Fibroblast of lung (primary cell): Measurements from ENCODE around the gene SPSB1. TPM values are rescaled to one million over a fixed set of nuclear protein-coding genes. Genes with fewer than 3 reads are reported as not detected.
A peak's percentile ranks its signal among the peaks of the same experiment; 100 is the strongest.

Experiments
- DNase-seq, 2 donors: peaks; one replicate each; pipeline versions ENCODE4 v3.0.0 to v3.0.0-alpha.2; 2010; ENCODE audit warnings: low read depth in 2 of 2
- H2AFZ ChIP-seq: 2 replicates; pipeline ENCODE4 v1.5.1; 2012; ENCODE audit warnings: low read length, control low read depth, inconsistent platforms
- H3K27ac ChIP-seq: 2 replicates; pipeline ENCODE4 v1.5.1; 2011; ENCODE audit warnings: low read length, control low read depth; ENCODE audit not compliant: insufficient read depth
- H3K27me3 ChIP-seq: 2 replicates; pipeline ENCODE4 v1.5.1; 2011; ENCODE audit warnings: mild to moderate bottlenecking, low read length; ENCODE audit not compliant: control insufficient read depth, insufficient read depth
- H3K36me3 ChIP-seq: 2 replicates; pipeline ENCODE4 v1.5.1; 2011; ENCODE audit warnings: low read length; ENCODE audit not compliant: control insufficient read depth, insufficient read depth
- H3K4me1 ChIP-seq: 2 replicates; pipeline ENCODE4 v1.5.1; 2011; ENCODE audit warnings: low read length; ENCODE audit not compliant: control insufficient read depth, insufficient read depth; ENCODE audit errors: extremely low read depth
- H3K4me2 ChIP-seq: 2 replicates; pipeline ENCODE4 v1.5.1; 2011; ENCODE audit warnings: low read length, control low read depth; ENCODE audit not compliant: insufficient read depth; ENCODE audit errors: extremely low read depth
- H3K4me3 ChIP-seq, 4 experiments: fragments of 200-600 bp in 1 of 4; sonication (generic) in 1 of 4; replicated peaks in 1 of 4; 2 replicates each; pipeline ENCODE4 v1.5.1; 2011 to 2016; ENCODE audit warnings: low read length in 4 of 4, low read depth in 3 of 4, mild to moderate bottlenecking in 3 of 4, control low read depth in 2 of 4, inconsistent platforms in 1 of 4, mixed read lengths in 1 of 4; ENCODE audit not compliant: insufficient read depth in 1 of 4; ENCODE audit errors: control extremely low read depth in 1 of 4
- H3K79me2 ChIP-seq: 2 replicates; pipeline ENCODE4 v1.5.1; 2012; ENCODE audit warnings: mild to moderate bottlenecking, low read length, inconsistent platforms; ENCODE audit not compliant: control insufficient read depth, insufficient read depth
- H3K9ac ChIP-seq: 2 replicates; pipeline ENCODE4 v1.5.1; 2011; ENCODE audit warnings: mild to moderate bottlenecking, low read length, control low read depth; ENCODE audit not compliant: insufficient read depth
- H3K9me3 ChIP-seq: 2 replicates; pipeline ENCODE4 v1.5.1; 2012; ENCODE audit warnings: low read depth, low read length; ENCODE audit not compliant: control insufficient read depth, insufficient read depth
- H4K20me1 ChIP-seq: 2 replicates; pipeline ENCODE4 v1.5.1; 2011; ENCODE audit warnings: low read length; ENCODE audit not compliant: control insufficient read depth, insufficient read depth; ENCODE audit errors: extremely low read depth
- EZH2 ChIP-seq: IDR thresholded peaks from 2 replicates; pipeline ENCODE4 v1.5.1; 2012; ENCODE audit warnings: low read length, control low read depth, mild to moderate bottlenecking; ENCODE audit errors: missing control alignments
- polyA plus RNA-seq, 2 donors: library from polyadenylated mRNA; depleted of rRNA in 1 of 2; stranded (reverse) in 1 of 2; unstranded in 1 of 2; fragments of >200 nt; gene quantifications; 2 replicates each; pipeline ENCODE4 v1.2.1, GENCODE V29; 2011 to 2012; ENCODE audit warnings: missing spikeins in 1 of 2
- total RNA-seq: library from RNA; depleted of rRNA; stranded (reverse); fragments of >200 nt; gene quantifications from 2 replicates; pipeline ENCODE4 v1.2.1, GENCODE V29; 2014
- TF ChIP-seq, protein P1 (sequence below), 2 donors: IDR thresholded peaks in 1 of 2; conservative IDR thresholded peaks in 1 of 2; 1 replicate in 1 of 2; 2 replicates in 1 of 2; pipeline ENCODE4 v1.5.1; 2011 to 2012; ENCODE audit warnings: low read length in 2 of 2, control low read depth in 1 of 2, inconsistent platforms in 1 of 2, low read depth in 1 of 2, mild to moderate bottlenecking in 1 of 2

The SPSB1 gene
- total and polyA plus RNA-seq, 2 donors (not counting 1 experiment from before 2014, with no cell fraction given) = 14.3 to 20.6 TPM

DNA sequence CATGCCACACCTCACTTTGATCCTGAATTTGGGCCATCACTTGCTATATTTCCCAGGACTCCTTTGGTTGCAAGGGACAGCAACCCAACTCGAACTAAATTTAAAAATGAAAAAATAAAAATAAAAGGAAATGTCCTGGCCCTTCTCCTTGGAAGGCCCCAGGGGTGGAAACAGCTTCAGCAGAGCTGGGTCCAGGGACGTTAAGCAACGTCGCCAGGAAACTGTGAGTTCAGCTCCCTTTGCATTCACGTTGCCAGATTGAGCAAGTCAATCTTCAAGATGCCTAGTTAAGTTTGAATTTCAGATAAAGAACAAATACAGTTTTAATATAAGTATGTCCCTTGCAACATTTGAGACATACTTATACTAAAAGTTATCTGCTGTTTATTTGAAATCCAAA lies 14.6 kb upstream of the SPSB1 start:
- Histone ChIP-seq H3K27me3 (no peaks in the 10 kb centered on the region), H3K4me2 (no peak overlapping the region), H3K79me2 (no peaks in the 10 kb centered on the region), H2AFZ (no peak overlapping the region), H3K9me3 (no peaks in the 10 kb centered on the region), H3K36me3 (no peaks in the 10 kb centered on the region), H3K4me1 (peaks cover 41% of the 10 kb centered on the region), H3K9ac (no peak overlapping the region), H3K27ac (no peak overlapping the region), H4K20me1 (no peaks in the 10 kb centered on the region), H3K4me3 (no peak overlapping the region)
- no peak for DNase-seq
- TF ChIP-seq, protein P1, sequence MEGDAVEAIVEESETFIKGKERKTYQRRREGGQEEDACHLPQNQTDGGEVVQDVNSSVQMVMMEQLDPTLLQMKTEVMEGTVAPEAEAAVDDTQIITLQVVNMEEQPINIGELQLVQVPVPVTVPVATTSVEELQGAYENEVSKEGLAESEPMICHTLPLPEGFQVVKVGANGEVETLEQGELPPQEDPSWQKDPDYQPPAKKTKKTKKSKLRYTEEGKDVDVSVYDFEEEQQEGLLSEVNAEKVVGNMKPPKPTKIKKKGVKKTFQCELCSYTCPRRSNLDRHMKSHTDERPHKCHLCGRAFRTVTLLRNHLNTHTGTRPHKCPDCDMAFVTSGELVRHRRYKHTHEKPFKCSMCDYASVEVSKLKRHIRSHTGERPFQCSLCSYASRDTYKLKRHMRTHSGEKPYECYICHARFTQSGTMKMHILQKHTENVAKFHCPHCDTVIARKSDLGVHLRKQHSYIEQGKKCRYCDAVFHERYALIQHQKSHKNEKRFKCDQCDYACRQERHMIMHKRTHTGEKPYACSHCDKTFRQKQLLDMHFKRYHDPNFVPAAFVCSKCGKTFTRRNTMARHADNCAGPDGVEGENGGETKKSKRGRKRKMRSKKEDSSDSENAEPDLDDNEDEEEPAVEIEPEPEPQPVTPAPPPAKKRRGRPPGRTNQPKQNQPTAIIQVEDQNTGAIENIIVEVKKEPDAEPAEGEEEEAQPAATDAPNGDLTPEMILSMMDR (conservative IDR thresholded peaks at IDR 0.05 in 1 of 2, IDR thresholded peaks at IDR 0.05 in 1 of 2; ENCODE audit: low read depth in 1 of 2, low read length in 2 of 2) = no peak
- no peak for TF ChIP-seq EZH2

DNA sequence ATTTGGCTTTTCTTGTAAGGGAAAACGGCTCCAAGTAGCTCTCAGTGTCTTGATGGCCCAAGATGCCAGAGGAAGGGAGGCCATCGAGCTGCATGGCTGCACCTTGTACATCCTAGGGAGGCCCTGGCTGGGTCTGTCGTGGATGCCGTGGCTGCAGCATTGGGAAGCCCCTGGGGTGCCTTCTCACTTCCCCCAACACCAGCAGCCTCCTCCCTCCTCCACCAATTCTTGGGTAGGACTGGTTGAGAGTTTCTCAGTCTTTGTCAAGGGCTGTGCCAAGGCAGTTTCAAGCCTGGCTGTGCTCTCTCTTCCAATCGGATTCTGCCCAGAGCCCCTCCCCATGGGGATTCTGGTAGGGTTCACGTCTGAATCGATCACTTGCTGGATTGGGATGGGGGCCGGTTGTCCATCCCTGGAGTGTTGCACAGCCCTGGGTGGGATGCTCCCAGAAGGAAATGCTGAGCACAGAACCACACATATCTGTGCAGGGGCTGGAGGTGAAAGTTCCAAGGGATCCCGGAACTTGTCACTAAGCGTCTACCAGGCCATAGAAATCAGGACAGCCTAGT lies 14.0 kb upstream of the SPSB1 start:
- peaks cover 41% of the 10 kb centered on the region for H3K4me1 ChIP-seq
- H3K36me3 ChIP-seq = no peaks in the 10 kb centered on the region
- H3K9ac ChIP-seq = no peak overlapping the region
- DNase-seq = no peak
- no peaks in the 10 kb centered on the region for H3K27me3 ChIP-seq
- H3K4me2 ChIP-seq = no peak overlapping the region
- no peaks in the 10 kb centered on the region for H4K20me1 ChIP-seq
- TF ChIP-seq EZH2 = no peak
- H3K9me3 ChIP-seq = no peaks in the 10 kb centered on the region
- no peak overlapping the region for H2AFZ ChIP-seq
- H3K27ac ChIP-seq = no peak overlapping the region
- no peaks in the 10 kb centered on the region for H3K79me2 ChIP-seq
- no peak overlapping the region for H3K4me3 ChIP-seq

DNA sequence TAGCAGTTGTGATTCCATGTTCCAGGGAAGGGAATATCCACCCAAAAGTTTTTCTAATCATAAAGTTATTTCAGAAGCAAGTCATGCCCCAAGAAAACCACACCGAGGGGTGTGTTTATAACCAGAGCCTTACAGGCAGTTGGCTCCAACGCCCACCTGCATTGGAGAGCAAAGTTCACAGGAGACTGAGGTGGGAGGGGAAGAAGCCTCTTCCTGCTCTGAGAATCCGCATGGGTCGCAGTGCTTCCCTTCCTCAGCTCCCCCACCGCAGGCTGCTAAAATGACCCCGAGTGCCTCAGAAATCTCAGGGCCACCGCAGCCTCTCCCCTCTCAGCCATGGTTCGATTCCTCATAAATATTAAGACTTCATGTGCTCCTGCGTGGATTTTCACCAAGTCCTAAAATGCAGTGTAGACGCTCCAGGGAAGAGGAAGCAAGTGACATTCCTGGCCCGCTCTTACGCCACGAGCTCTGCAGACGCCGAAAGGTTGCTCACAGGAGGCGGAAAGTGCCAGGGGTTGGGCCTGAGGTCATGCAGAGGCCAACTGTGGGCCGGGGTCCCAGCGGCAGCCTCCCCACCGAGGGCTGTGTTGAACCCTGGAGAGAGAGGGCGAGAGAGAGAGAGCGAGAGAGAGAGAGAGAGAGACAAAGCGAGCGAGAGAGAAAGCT lies 13.4 kb upstream of the SPSB1 start:
- Histone ChIP-seq H3K4me3 (no peak overlapping the region), H2AFZ (no peak overlapping the region), H3K36me3 (no peaks in the 10 kb centered on the region), H3K4me1 (peaks cover 41% of the 10 kb centered on the region), H3K27ac (no peak overlapping the region), H3K27me3 (no peaks in the 10 kb centered on the region), H3K79me2 (no peaks in the 10 kb centered on the region), H4K20me1 (no peaks in the 10 kb centered on the region), H3K9ac (no peak overlapping the region), H3K9me3 (no peaks in the 10 kb centered on the region), H3K4me2 (peak overlapping the region; percentile 25)
- TF ChIP-seq, protein P1 (conservative IDR thresholded peaks at IDR 0.05 in 1 of 2, IDR thresholded peaks at IDR 0.05 in 1 of 2; ENCODE audit: low read depth in 1 of 2, low read length in 2 of 2) = no peak
- no peak for TF ChIP-seq EZH2
- DNase-seq = peak in 1 of 2 donors; percentile 60
